Germinal center (tissue), 1 donor: ENCODE measurements around the gene SSNA1.
A peak's percentile ranks its signal among the peaks of the same experiment; 100 is the strongest.

Source experiments
- DNase-seq: peaks from one replicate; pipeline ENCODE4 v3.0.0; 2012; ENCODE audit warnings: mixed read lengths, low spot score

SSNA1 gene

GRCh38 chr9:137201205-137201868 lies 12.9 kb downstream of the SSNA1 start:
- DNase-seq: no peak

- no peak for DNase-seq
Measured at GRCh38 chr9:137202966-137203365, 14.5 kb downstream of the SSNA1 start.

- no peak for DNase-seq
Measured at GRCh38 chr9:137204731-137205125, 16.3 kb downstream of the SSNA1 start.

- peak; percentile 92 for DNase-seq
Measured at GRCh38 chr9:137205126-137206069, 16.9 kb downstream of the SSNA1 start, which contains the start of the genes NDOR1 and TMEM203. Gene NDOR1 (plus strand): TSS chr9:137205700. CDS start chr9:137205778, 78 bp downstream. Gene TMEM203 (minus strand): TSS chr9:137205648. CDS start chr9:137205414, 234 bp downstream.

GRCh38 chr9:137206602-137207001 lies 18.1 kb downstream of the SSNA1 start:
- DNase-seq: no peak

GRCh38 chr9:137211532-137211931 lies 23.1 kb downstream of the SSNA1 start:
- no peak for DNase-seq

- DNase-seq: no peak
Measured at GRCh38 chr9:137212520-137212919, 24.0 kb downstream of the SSNA1 start.

GRCh38 chr9:137213160-137214060 lies 24.9 kb downstream of the SSNA1 start:
- no peak for DNase-seq

- no peak for DNase-seq
Measured at GRCh38 chr9:137214620-137215019, 26.1 kb downstream of the SSNA1 start.

GRCh38 chr9:137215196-137215986 lies 26.9 kb downstream of the SSNA1 start:
- DNase-seq: no peak

- no peak for DNase-seq
Measured at GRCh38 chr9:137216188-137216965, 27.9 kb downstream of the SSNA1 start.

- no peak for DNase-seq
Measured at GRCh38 chr9:137217276-137218211, 29.1 kb downstream of the SSNA1 start.

GRCh38 chr9:137218212-137218753 lies 29.8 kb downstream of the SSNA1 start:
- DNase-seq: no peak

- DNase-seq: no peak
Measured at GRCh38 chr9:137218754-137219271, 30.3 kb downstream of the SSNA1 start.

GRCh38 chr9:137219757-137220316 lies 31.4 kb downstream of the SSNA1 start:
- no peak for DNase-seq

GRCh38 chr9:137220317-137221094 lies 32.0 kb downstream of the SSNA1 start:
- no peak for DNase-seq

GRCh38 chr9:137221095-137221505 lies 32.6 kb downstream of the SSNA1 start:
- DNase-seq: no peak
